HepG2 (cell line): Measurements from ENCODE around the gene TAF1D. TPM values are rescaled to one million over a fixed set of nuclear protein-coding genes. Genes with fewer than 3 reads are reported as not detected.
A peak's percentile ranks its signal among the peaks of the same experiment; 100 is the strongest.
"Not testable (repeated sequence)": the region's sequence is repeated elsewhere in the genome, so short reads cannot be mapped to it uniquely, and the experiment has no call there.

Source experiments
- FOXA1 ChIP-seq, 2 experiments: fragments of 450-650 bp in 1 of 2; sonication (generic) in 1 of 2; formaldehyde crosslinking in 1 of 2; IDR thresholded peaks; 2 replicates each; pipeline versions ENCODE4 v1.4.0 to v1.6.1; 2016 to 2020; ENCODE audit warnings: missing genetic modification reagents in 1 of 2
- FOXP1 ChIP-seq, 2 experiments: fragments of 450-650 bp in 1 of 2; IDR thresholded peaks; 2 replicates each; pipeline ENCODE4 v1.6.1; 2017 to 2018; ENCODE audit warnings: antibody characterized with exemption in 1 of 2
- HDAC1 ChIP-seq: sonication (generic); formaldehyde crosslinking; IDR thresholded peaks from 2 replicates; pipeline ENCODE4 v1.5.1; 2020; ENCODE audit warnings: mild to moderate bottlenecking, missing genetic modification reagents
- HNF4A ChIP-seq: sonication (generic); formaldehyde crosslinking; IDR thresholded peaks from 2 replicates; pipeline ENCODE4 v1.4.0; 2020; ENCODE audit warnings: missing genetic modification reagents
- MIER3 ChIP-seq: IDR thresholded peaks from 2 replicates; pipeline ENCODE4 v1.6.1; 2016; ENCODE audit warnings: missing compliant biosample characterization, borderline replicate concordance
- POLR2AphosphoS5 ChIP-seq: IDR thresholded peaks from 2 replicates; pipeline ENCODE4 v1.6.1; 2012; ENCODE audit warnings: low read depth, low read length
- RARA ChIP-seq: IDR thresholded peaks from 2 replicates; pipeline ENCODE4 v1.6.1; 2016; ENCODE audit warnings: missing genetic modification reagents, missing compliant biosample characterization
- RNF219 ChIP-seq: sonication (generic); formaldehyde crosslinking; IDR thresholded peaks from 2 replicates; pipeline ENCODE4 v1.5.0; 2020; ENCODE audit warnings: mild to moderate bottlenecking, missing genetic modification reagents
- SMYD3 ChIP-seq: sonication (generic); formaldehyde crosslinking; IDR thresholded peaks from 2 replicates; pipeline ENCODE4 v1.8.1; 2023; ENCODE audit warnings: mild to moderate bottlenecking, missing genetic modification reagents
- SP5 ChIP-seq: IDR thresholded peaks from 2 replicates; pipeline ENCODE4 v1.6.1; 2016; ENCODE audit warnings: low read depth, borderline replicate concordance
- TARDBP ChIP-seq: sonication (generic); formaldehyde crosslinking; IDR thresholded peaks from 2 replicates; pipeline ENCODE4 v1.8.0; 2022; ENCODE audit warnings: mild to moderate bottlenecking, missing genetic modification reagents
- TBX2 ChIP-seq: sonication (generic); formaldehyde crosslinking; IDR thresholded peaks from 2 replicates; pipeline ENCODE4 v1.5.0; 2020; ENCODE audit warnings: missing genetic modification reagents, mild to moderate bottlenecking, borderline replicate concordance
- ZBTB20 ChIP-seq: sonication (generic); formaldehyde crosslinking; IDR thresholded peaks from 2 replicates; pipeline ENCODE4 v1.8.1; 2023; ENCODE audit warnings: missing genetic modification reagents, low read depth, mild to moderate bottlenecking, borderline replicate concordance
- ZC3H4 ChIP-seq: sonication (generic); formaldehyde crosslinking; IDR thresholded peaks from 2 replicates; pipeline ENCODE4 v1.4.0; 2020; ENCODE audit warnings: missing genetic modification reagents, borderline replicate concordance
- ZGPAT ChIP-seq: IDR thresholded peaks from 2 replicates; pipeline ENCODE4 v1.6.1; 2016; ENCODE audit warnings: mild to moderate bottlenecking
- ZKSCAN8 ChIP-seq: IDR thresholded peaks from 2 replicates; pipeline ENCODE4 v1.6.1; 2016; ENCODE audit warnings: borderline replicate concordance, missing genetic modification reagents, missing compliant biosample characterization
- ZNF160 ChIP-seq: sonication (generic); formaldehyde crosslinking; IDR thresholded peaks from 2 replicates; pipeline ENCODE4 v1.8.0; 2022; ENCODE audit warnings: mild to moderate bottlenecking, inconsistent platforms, missing genetic modification reagents
- ZNF3 ChIP-seq: IDR thresholded peaks from 2 replicates; pipeline ENCODE4 v1.7.0; 2017; ENCODE audit warnings: inconsistent platforms
- ZNF317 ChIP-seq: sonication (generic); formaldehyde crosslinking; IDR thresholded peaks from 2 replicates; pipeline ENCODE4 v1.5.0; 2020; ENCODE audit warnings: mild to moderate bottlenecking, missing genetic modification reagents
- ZNF501 ChIP-seq: sonication (generic); formaldehyde crosslinking; IDR thresholded peaks from 2 replicates; pipeline ENCODE4 v1.5.1; 2020; ENCODE audit warnings: mild to moderate bottlenecking, moderate library complexity, missing genetic modification reagents
- polyA plus RNA-seq, 8 experiments: library from polyadenylated mRNA; depleted of rRNA in 3 of 8; stranded (reverse) in 7 of 8; unstranded in 1 of 8; fragments of >200 nt; fragmentation: Illumina TruSeq in 4 of 8; extraction: Trizol in 4 of 8; gene quantifications; 2 replicates each; pipeline versions ENCODE4 v1.2.1 to v1.2.3, GENCODE V29; 2011 to 2016; ENCODE audit warnings: low read depth in 4 of 8, missing spikeins in 1 of 8, mixed read lengths in 1 of 8; ENCODE audit not compliant: insufficient read depth in 1 of 8
- total RNA-seq, 5 experiments: library from RNA; depleted of rRNA; stranded (reverse); fragments of >200 nt; fragmentation: Illumina TruSeq; extraction: Trizol; gene quantifications; 2 replicates each; pipeline ENCODE4 v1.2.3, GENCODE V29; 2016; ENCODE audit warnings: low read depth in 1 of 5
- TF ChIP-seq, protein P1 (sequence below): sonication (generic); formaldehyde crosslinking; IDR thresholded peaks from 2 replicates; pipeline ENCODE4 v1.4.0; 2020; ENCODE audit warnings: missing genetic modification reagents
- TF ChIP-seq, protein P2 (sequence below): fragments of 450-650 bp; IDR thresholded peaks from 2 replicates; pipeline ENCODE4 v1.6.1; 2016

Gene TAF1D
- total and polyA plus RNA-seq, 2 of the 13 experiments (the other 11 are each of a cell fraction or from before 2014, with no cell fraction given) = 132 to 207 TPM

DNA sequence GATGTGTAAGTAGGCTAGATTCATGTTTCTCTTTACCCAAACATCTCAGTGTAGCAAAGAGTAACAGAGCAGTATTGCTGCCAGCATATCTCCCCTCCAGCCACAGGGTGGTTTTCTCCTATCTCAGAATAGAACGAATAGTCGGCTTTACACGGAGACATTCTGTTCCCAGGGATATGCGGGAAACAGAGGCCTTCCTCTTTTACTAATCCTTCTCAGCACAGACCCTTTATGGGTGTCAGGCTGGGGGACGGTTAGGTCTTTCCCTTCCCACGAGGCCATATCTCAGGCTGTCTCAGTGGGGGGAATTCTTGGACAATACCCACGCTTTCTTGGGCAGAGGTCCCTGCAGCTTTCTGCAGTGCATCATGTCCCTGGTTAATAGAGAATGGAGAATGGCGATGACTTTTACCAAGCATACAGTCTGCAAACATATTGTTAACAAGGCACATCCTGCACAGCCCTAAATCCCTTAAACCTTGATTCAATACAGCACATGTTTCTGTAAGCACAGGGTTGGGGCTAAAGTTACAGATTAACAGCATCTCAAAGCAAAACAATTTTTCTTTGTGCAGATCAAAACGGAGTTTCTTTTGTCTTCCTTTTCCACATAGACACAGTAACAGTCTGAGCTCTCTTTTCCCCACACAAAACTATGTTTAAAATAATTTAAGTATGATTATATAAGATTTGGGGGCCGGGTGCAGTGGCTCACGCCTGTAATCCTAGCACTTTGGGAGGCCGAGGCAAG, 3.9 kb upstream of the TAF1D start (continued):
- TF ChIP-seq, protein P1, sequence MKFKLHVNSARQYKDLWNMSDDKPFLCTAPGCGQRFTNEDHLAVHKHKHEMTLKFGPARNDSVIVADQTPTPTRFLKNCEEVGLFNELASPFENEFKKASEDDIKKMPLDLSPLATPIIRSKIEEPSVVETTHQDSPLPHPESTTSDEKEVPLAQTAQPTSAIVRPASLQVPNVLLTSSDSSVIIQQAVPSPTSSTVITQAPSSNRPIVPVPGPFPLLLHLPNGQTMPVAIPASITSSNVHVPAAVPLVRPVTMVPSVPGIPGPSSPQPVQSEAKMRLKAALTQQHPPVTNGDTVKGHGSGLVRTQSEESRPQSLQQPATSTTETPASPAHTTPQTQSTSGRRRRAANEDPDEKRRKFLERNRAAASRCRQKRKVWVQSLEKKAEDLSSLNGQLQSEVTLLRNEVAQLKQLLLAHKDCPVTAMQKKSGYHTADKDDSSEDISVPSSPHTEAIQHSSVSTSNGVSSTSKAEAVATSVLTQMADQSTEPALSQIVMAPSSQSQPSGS (CRISPR knock-in tag) = peak; percentile 14; the same call in 1 of the 2 replicates
- peak; percentile 79 for TF ChIP-seq ZGPAT (CRISPR knock-in tag)
- TF ChIP-seq SP5 = peak; percentile 65; the same call in 1 of the 2 replicates
- TF ChIP-seq ZC3H4 (CRISPR knock-in tag) = peak; percentile 61; the same call in 1 of the 2 replicates
- peak; percentile 4; the same call in 1 of the 2 replicates for TF ChIP-seq ZNF3
- TF ChIP-seq ZNF501 = 0 out of 2 replicates have a peak, but pooled peaks have one; percentile 57
- TF ChIP-seq ZKSCAN8 (CRISPR knock-in tag) = peak; percentile 88; the same call in 1 of the 2 replicates
- TF ChIP-seq FOXA1, FOXP1 (IDR thresholded peaks at IDR 0.05): not testable (repeated sequence)
- TF ChIP-seq FOXA1 (CRISPR knock-in tag; IDR thresholded peaks at IDR 0.05) = peak; percentile 88
- peak; percentile 51 for TF ChIP-seq HNF4A (CRISPR knock-in tag)
- peak; percentile 36; the same call in 1 of the 2 replicates for TF ChIP-seq ZBTB20 (CRISPR knock-in tag)
- TF ChIP-seq TBX2 (CRISPR knock-in tag) = peak; percentile 73; the same call in 1 of the 2 replicates
- TF ChIP-seq RNF219 = 0 out of 2 replicates have a peak, but pooled peaks have one; percentile 40
- TF ChIP-seq RARA = peak; percentile 44
- TF ChIP-seq HDAC1 (CRISPR knock-in tag) = peak; percentile 31; the same call in 1 of the 2 replicates
- peak; percentile 85 for TF ChIP-seq FOXP1 (CRISPR knock-in tag; IDR thresholded peaks at IDR 0.05)
- TF ChIP-seq, protein P2, sequence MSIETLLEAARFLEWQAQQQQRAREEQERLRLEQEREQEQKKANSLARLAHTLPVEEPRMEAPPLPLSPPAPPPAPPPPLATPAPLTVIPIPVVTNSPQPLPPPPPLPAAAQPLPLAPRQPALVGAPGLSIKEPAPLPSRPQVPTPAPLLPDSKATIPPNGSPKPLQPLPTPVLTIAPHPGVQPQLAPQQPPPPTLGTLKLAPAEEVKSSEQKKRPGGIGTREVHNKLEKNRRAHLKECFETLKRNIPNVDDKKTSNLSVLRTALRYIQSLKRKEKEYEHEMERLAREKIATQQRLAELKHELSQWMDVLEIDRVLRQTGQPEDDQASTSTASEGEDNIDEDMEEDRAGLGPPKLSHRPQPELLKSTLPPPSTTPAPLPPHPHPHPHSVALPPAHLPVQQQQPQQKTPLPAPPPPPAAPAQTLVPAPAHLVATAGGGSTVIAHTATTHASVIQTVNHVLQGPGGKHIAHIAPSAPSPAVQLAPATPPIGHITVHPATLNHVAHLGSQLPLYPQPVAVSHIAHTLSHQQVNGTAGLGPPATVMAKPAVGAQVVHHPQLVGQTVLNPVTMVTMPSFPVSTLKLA = peak; percentile 42; the same call in 1 of the 2 replicates
- TF ChIP-seq TARDBP = peak; percentile 86
- TF ChIP-seq MIER3 (CRISPR knock-in tag) = peak; percentile 82; the same call in 1 of the 2 replicates
- TF ChIP-seq ZNF317 (CRISPR knock-in tag) = 0 out of 2 replicates have a peak, but pooled peaks have one; percentile 3
- 0 out of 2 replicates have a peak, but pooled peaks have one; percentile 26 for TF ChIP-seq ZNF160 (CRISPR knock-in tag)
- peak; percentile 51; the same call in 1 of the 2 replicates for TF ChIP-seq POLR2AphosphoS5
- TF ChIP-seq SMYD3 = peak; percentile 77; the same call in 1 of the 2 replicates
